Spinal cord (tissue), 10 donors: ENCODE results near the gene KRAS. TPM values are rescaled to one million over a fixed set of nuclear protein-coding genes. Genes with fewer than 3 reads are reported as not detected.

Experiments
- DNase-seq, 6 donors: peaks; one replicate each; pipeline versions ENCODE4 v3.0.0 to v3.0.0-alpha.2; 2013 to 2015; ENCODE audit warnings: low spot score in 6 of 6, low read depth in 4 of 6
- H3K27ac ChIP-seq: one replicate; pipeline ENCODE4 v1.5.1; 2013; ENCODE audit warnings: low read depth, low read length, control low read depth
- H3K27me3 ChIP-seq: one replicate; pipeline ENCODE4 v1.6.1; 2013; ENCODE audit warnings: low read length; ENCODE audit not compliant: control insufficient read depth, insufficient read depth
- H3K36me3 ChIP-seq: one replicate; pipeline ENCODE4 v1.6.1; 2013; ENCODE audit warnings: low read length; ENCODE audit not compliant: control insufficient read depth, insufficient read depth
- H3K4me1 ChIP-seq: one replicate; pipeline ENCODE4 v1.6.1; 2013; ENCODE audit warnings: low read length; ENCODE audit not compliant: control insufficient read depth, insufficient read depth
- H3K4me3 ChIP-seq: one replicate; pipeline ENCODE4 v1.5.1; 2013; ENCODE audit warnings: low read depth, low read length, control low read depth
- H3K9me3 ChIP-seq: one replicate; pipeline ENCODE4 v1.6.1; 2013; ENCODE audit warnings: low read length; ENCODE audit not compliant: control insufficient read depth, insufficient read depth
- WGBS: methylation state at CpG from one replicate; pipeline ENCODE4 v1.1.5; 2013; ENCODE audit warnings: missing lambda C conversion rate; ENCODE audit not compliant: insufficient coverage; 5-methylcytosine and 5-hydroxymethylcytosine counted together
- polyA plus RNA-seq, 2 donors: library from polyadenylated mRNA; unstranded; fragments of 120-200 nt; gene quantifications; one replicate each; pipeline ENCODE4 v1.2.1, GENCODE V29; 2013; ENCODE audit not compliant: insufficient read length in 2 of 2
- total RNA-seq, 2 donors: library from RNA; depleted of rRNA in 1 of 2; stranded (reverse); fragments of 120-200 nt in 1 of 2; fragments of >200 nt in 1 of 2; gene quantifications; one replicate each; pipeline versions ENCODE4 v1.2.3 to v1.2.4, GENCODE V29; 2013 to 2014
- donor health status: healthy.

The KRAS gene
- total and polyA plus RNA-seq, 4 donors: 20.1 to 46.5 (median 41.3) TPM

- no peaks in the 10 kb centered on the region for H3K4me1 ChIP-seq
- no peak for DNase-seq
- no peaks in the 10 kb centered on the region for H3K9me3 ChIP-seq
- no peak overlapping the region for H3K27ac ChIP-seq
- H3K36me3 ChIP-seq: peaks cover 4% of the 10 kb centered on the region
- WGBS: 92% methylated on average over 3 of the region's 6 CpGs
- H3K4me3 ChIP-seq: no peak overlapping the region
- no peaks in the 10 kb centered on the region for H3K27me3 ChIP-seq
Observed at GRCh38 chr12:25207411-25207810, 43.3 kb downstream of the KRAS start.

GRCh38 chr12:25202137-25202536 lies 48.6 kb downstream of the KRAS start:
- no peak overlapping the region for H3K27ac ChIP-seq
- peaks cover 3% of the 10 kb centered on the region for H3K36me3 ChIP-seq
- DNase-seq: no peak
- no peaks in the 10 kb centered on the region for H3K9me3 ChIP-seq
- 89% methylated on average over 2 of the region's 2 CpGs for WGBS
- H3K4me3 ChIP-seq: no peak overlapping the region
- H3K27me3 ChIP-seq: no peaks in the 10 kb centered on the region
- no peaks in the 10 kb centered on the region for H3K4me1 ChIP-seq

- peaks cover 2% of the 10 kb centered on the region for H3K36me3 ChIP-seq
- no peak for DNase-seq
- H3K9me3 ChIP-seq: no peaks in the 10 kb centered on the region
- no peak overlapping the region for H3K27ac ChIP-seq
- no peaks in the 10 kb centered on the region for H3K27me3 ChIP-seq
- no CpG with 5 or more reads among the region's 1 CpG for WGBS
- no peaks in the 10 kb centered on the region for H3K4me1 ChIP-seq
- no peak overlapping the region for H3K4me3 ChIP-seq
Observed at GRCh38 chr12:25200703-25201102, 50.0 kb downstream of the KRAS start.

- no peaks in the 10 kb centered on the region for H3K9me3 ChIP-seq
Observed at GRCh38 chr12:25197608-25198007, 53.1 kb downstream of the KRAS start.

GRCh38 chr12:25195056-25195971 lies 55.4 kb downstream of the KRAS start, which contains the start of the genes DNAI7 and ETFRF1:
DNAI7 (minus strand) TSS chr12:25195160; CDS start chr12:25195078, 82 bp downstream.
ETFRF1 (plus strand) TSS chr12:25195237; CDS start chr12:25203957, 8,720 bp downstream.
- Histone ChIP-seq H3K27me3 (no peaks in the 10 kb centered on the region), H3K36me3 (no peaks in the 10 kb centered on the region), H3K4me3 (peak within 1 kb of the TSS; percentile 89), H3K27ac (peak within 1 kb of the TSS; percentile 98), H3K4me1 (no peaks in the 10 kb centered on the region), H3K9me3 (no peaks in the 10 kb centered on the region)
- peak; percentile 82 to 99 (median 93) for DNase-seq
- WGBS: under 1% methylated on average over 52 of the region's 54 CpGs

More at GRCh38 chr12:25197608-25198007, 53.1 kb downstream of the KRAS start:
- peaks cover 2% of the 10 kb centered on the region for H3K36me3 ChIP-seq
- no peaks in the 10 kb centered on the region for H3K4me1 ChIP-seq
- no peak overlapping the region for H3K4me3 ChIP-seq
- H3K27me3 ChIP-seq: no peaks in the 10 kb centered on the region
- no peak overlapping the region for H3K27ac ChIP-seq
- 100% methylated on average over 1 of the region's 2 CpGs for WGBS
- no peak for DNase-seq

GRCh38 chr12:25194722-25195055 lies 56.0 kb downstream of the KRAS start:
- peak overlapping the region; percentile 89 for H3K4me3 ChIP-seq
- H3K27me3 ChIP-seq: no peaks in the 10 kb centered on the region
- peak overlapping the region; percentile 98 for H3K27ac ChIP-seq
- no peaks in the 10 kb centered on the region for H3K9me3 ChIP-seq
- 0% methylated on average over 5 of the region's 11 CpGs for WGBS
- H3K36me3 ChIP-seq: no peaks in the 10 kb centered on the region
- peak in 1 of 6 donors; percentile 31 for DNase-seq
- H3K4me1 ChIP-seq: no peaks in the 10 kb centered on the region

GRCh38 chr12:25194214-25194613 lies 56.5 kb downstream of the KRAS start:
- no peak overlapping the region for H3K27ac ChIP-seq
- peak in 3 of 6 donors; percentile 11 to 22 (median 16) for DNase-seq

GRCh38 chr12:25190793-25191192 lies 59.9 kb downstream of the KRAS start:
- no peak overlapping the region for H3K4me3 ChIP-seq
- H3K36me3 ChIP-seq: no peaks in the 10 kb centered on the region
- no peaks in the 10 kb centered on the region for H3K27me3 ChIP-seq
- WGBS: no CpG with 5 or more reads among the region's 6 CpGs
- no peaks in the 10 kb centered on the region for H3K4me1 ChIP-seq
- DNase-seq: no peak
- H3K27ac ChIP-seq: no peak overlapping the region
- H3K9me3 ChIP-seq: no peaks in the 10 kb centered on the region

More at GRCh38 chr12:25194214-25194613, 56.5 kb downstream of the KRAS start:
- WGBS: no CpG with 5 or more reads among the region's 1 CpG
- H3K4me3 ChIP-seq: peak overlapping the region; percentile 89
- no peaks in the 10 kb centered on the region for H3K27me3 ChIP-seq
- H3K36me3 ChIP-seq: no peaks in the 10 kb centered on the region
- no peaks in the 10 kb centered on the region for H3K4me1 ChIP-seq
- H3K9me3 ChIP-seq: no peaks in the 10 kb centered on the region

- H3K27ac ChIP-seq: no peak overlapping the region
- H3K9me3 ChIP-seq: no peaks in the 10 kb centered on the region
- no peaks in the 10 kb centered on the region for H3K4me1 ChIP-seq
- no peak for DNase-seq
- H3K4me3 ChIP-seq: no peak overlapping the region
- no peaks in the 10 kb centered on the region for H3K36me3 ChIP-seq
- no peaks in the 10 kb centered on the region for H3K27me3 ChIP-seq
Observed at GRCh38 chr12:25189656-25190055, 61.1 kb downstream of the KRAS start.

- H3K9me3 ChIP-seq: no peaks in the 10 kb centered on the region
- WGBS: no CpG with 5 or more reads among the region's 2 CpGs
- H3K27me3 ChIP-seq: no peaks in the 10 kb centered on the region
- H3K4me3 ChIP-seq: no peak overlapping the region
- no peaks in the 10 kb centered on the region for H3K36me3 ChIP-seq
- H3K4me1 ChIP-seq: no peaks in the 10 kb centered on the region
- no peak for DNase-seq
- no peak overlapping the region for H3K27ac ChIP-seq
Observed at GRCh38 chr12:25187781-25188180, 62.9 kb downstream of the KRAS start.
